ENCODE data around the gene QPCT. TPM values are rescaled to one million over a fixed set of nuclear protein-coding genes. Genes with fewer than 3 reads are reported as not detected.

QPCT gene
- total RNA-seq, 2 donors from 2014 or later = 1.3 to 3.4 TPM

GRCh38 chr2:37366773-37367172 lies 22.3 kb downstream of the QPCT start:
- intact Hi-C loops (cut with DNase I) = no loop called here

DNA sequence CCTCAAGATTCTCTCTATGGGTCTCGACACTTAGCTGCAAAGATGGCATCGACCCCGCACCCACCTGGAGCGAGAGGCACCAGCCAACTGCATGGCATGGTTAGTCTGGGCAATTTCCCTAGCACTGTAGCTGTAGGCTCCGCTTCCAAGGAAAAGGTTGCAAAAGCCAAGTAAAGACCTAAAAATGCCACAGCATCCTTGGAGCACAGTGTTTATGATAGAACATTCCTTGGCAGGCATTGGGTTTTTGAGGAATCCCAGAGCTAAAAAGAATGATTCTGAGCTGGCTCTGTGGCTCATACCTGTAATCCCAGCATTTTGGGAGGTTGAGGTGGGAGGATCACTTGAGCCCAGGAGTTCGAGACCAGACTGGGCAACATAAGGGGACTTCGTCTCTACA lies 22.9 kb downstream of the QPCT start:
- H3K27ac ChIP-seq = no peak overlapping the region
- no peaks in the 10 kb centered on the region for H3K27me3 ChIP-seq
- 82 to 84% methylated on average over 7 of the region's 7 CpGs for WGBS, 2 donors
- DNase-seq (no peak), ATAC-seq (no peak)
- no peak for TF ChIP-seq CTCF (IDR thresholded peaks at IDR 0.05)
- TF ChIP-seq POLR2A (IDR thresholded peaks at IDR 0.05) = no peak
- intact Hi-C loops (cut with DNase I) = no loop called here
- no peaks in the 10 kb centered on the region for H3K4me1 ChIP-seq
- no peaks in the 10 kb centered on the region for H3K9me3 ChIP-seq
- H3K4me3 ChIP-seq = no peak overlapping the region
- no peaks in the 10 kb centered on the region for H3K36me3 ChIP-seq (replicated peaks in 1 of 2; ENCODE audit: insufficient read depth in 1 of 2, low read depth in 2 of 2)

More at GRCh38 chr2:37366773-37367172, 22.3 kb downstream of the QPCT start:
- H3K4me1 ChIP-seq = no peaks in the 10 kb centered on the region
- no peaks in the 10 kb centered on the region for H3K9me3 ChIP-seq
- no peak overlapping the region for H3K27ac ChIP-seq
- ATAC-seq (no peak), DNase-seq (no peak)
- no peaks in the 10 kb centered on the region for H3K27me3 ChIP-seq
- 46 to 54% methylated on average over 4 of the region's 4 CpGs for WGBS, 2 donors
- TF ChIP-seq POLR2A (IDR thresholded peaks at IDR 0.05) (no peak), CTCF (IDR thresholded peaks at IDR 0.05) (no peak)
- H3K36me3 ChIP-seq (replicated peaks in 1 of 2; ENCODE audit: insufficient read depth in 1 of 2, low read depth in 2 of 2) = no peaks in the 10 kb centered on the region
- H3K4me3 ChIP-seq = no peak overlapping the region

- intact Hi-C loops (cut with DNase I) = no loop called here
These were observed 23.6 kb downstream of the QPCT start for GRCh38 chr2:37367984-37368383.

DNA sequence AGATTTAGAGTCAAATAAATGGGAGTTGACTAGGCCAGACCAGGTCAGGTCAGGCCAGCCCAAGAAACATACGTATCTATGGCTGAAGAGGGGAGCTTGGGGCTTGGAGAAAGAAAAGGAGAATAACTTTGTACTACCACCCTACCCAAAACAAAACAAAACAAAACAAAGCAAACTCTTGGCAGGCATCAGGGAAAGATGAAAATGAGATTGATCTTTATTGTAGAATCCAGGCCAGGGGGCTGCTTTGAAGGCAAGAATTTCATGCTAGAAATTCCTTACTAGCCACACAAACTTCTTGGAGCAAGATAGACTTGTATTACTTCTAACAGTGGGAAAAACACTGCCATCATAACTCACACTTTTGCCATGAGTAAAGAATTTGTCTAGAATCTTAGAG lies 26.2 kb downstream of the QPCT start:
- intact Hi-C loops (cut with DNase I) = no loop called here
- no peak for DNase-seq
- no peak for ATAC-seq
- Histone ChIP-seq H3K4me3 (no peak overlapping the region), H3K4me1 (no peaks in the 10 kb centered on the region), H3K27me3 (no peaks in the 10 kb centered on the region), H3K9me3 (no peaks in the 10 kb centered on the region), H3K27ac (no peak overlapping the region), H3K36me3 (replicated peaks in 1 of 2; ENCODE audit: insufficient read depth in 1 of 2, low read depth in 2 of 2) (no peaks in the 10 kb centered on the region)
- no peak for TF ChIP-seq POLR2A (IDR thresholded peaks at IDR 0.05)
- TF ChIP-seq CTCF (IDR thresholded peaks at IDR 0.05) = no peak
- WGBS, 2 donors = 90 to 100% methylated on average over 1 of the region's 1 CpG

More at GRCh38 chr2:37367984-37368383, 23.6 kb downstream of the QPCT start:
- no peak for DNase-seq
- no peak overlapping the region for H3K4me3 ChIP-seq
- no peaks in the 10 kb centered on the region for H3K4me1 ChIP-seq
- no peak for ATAC-seq
- 81 to 83% methylated on average over 2 of the region's 2 CpGs for WGBS, 2 donors
- H3K36me3 ChIP-seq (replicated peaks in 1 of 2; ENCODE audit: insufficient read depth in 1 of 2, low read depth in 2 of 2) = no peaks in the 10 kb centered on the region
- H3K27ac ChIP-seq = no peak overlapping the region
- H3K27me3 ChIP-seq = no peaks in the 10 kb centered on the region
- no peak for TF ChIP-seq POLR2A (IDR thresholded peaks at IDR 0.05)
- no peak for TF ChIP-seq CTCF (IDR thresholded peaks at IDR 0.05)
- H3K9me3 ChIP-seq = no peaks in the 10 kb centered on the region

DNA sequence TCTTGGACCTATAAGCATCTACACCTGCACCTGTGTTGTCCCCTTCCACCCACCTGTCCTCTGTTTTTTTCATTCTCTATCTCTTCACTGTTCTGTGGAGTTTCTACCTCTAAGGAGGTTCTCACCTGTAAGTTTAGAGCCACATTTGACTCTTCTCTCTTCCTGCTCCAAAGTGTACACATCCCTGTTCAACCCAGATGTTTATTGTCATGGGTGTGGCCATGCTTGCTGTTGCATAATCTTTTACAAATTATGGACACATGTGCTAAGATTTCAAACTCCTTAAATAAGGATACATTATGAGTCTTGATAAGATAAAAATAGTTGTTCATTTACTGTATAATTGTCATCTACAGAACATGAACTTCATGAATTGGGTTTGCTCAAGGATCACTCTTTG lies 27.6 kb downstream of the QPCT start:
- no peak for TF ChIP-seq CTCF (IDR thresholded peaks at IDR 0.05)
- TF ChIP-seq POLR2A (IDR thresholded peaks at IDR 0.05) = no peak
- H3K27ac ChIP-seq = no peak overlapping the region
- H3K4me3 ChIP-seq = no peak overlapping the region
- intact Hi-C loops (cut with DNase I) = no loop called here
- ATAC-seq (no peak), DNase-seq (no peak)
- H3K27me3 ChIP-seq = no peaks in the 10 kb centered on the region
- H3K9me3 ChIP-seq = no peaks in the 10 kb centered on the region
- H3K4me1 ChIP-seq = no peaks in the 10 kb centered on the region
- H3K36me3 ChIP-seq (replicated peaks in 1 of 2; ENCODE audit: insufficient read depth in 1 of 2, low read depth in 2 of 2) = no peaks in the 10 kb centered on the region
